HepG2 (cell line): ENCODE measurements around the gene ABRACL. TPM values are rescaled to one million over a fixed set of nuclear protein-coding genes. Genes with fewer than 3 reads are reported as not detected.

Experiments
- ATAC-seq: fragments of 200-7000 bp; cut with Tn5 transposase; 3 replicates; pipeline ENCODE4 v1.9.1; 2020; ENCODE audit warnings: mild to moderate bottlenecking, moderate library complexity
- BruUV-seq: library from RNA; stranded (reverse); fragments of 400-500 nt; replicated peaks from 2 replicates; lab custom pipeline; 2021; lab: Mats Ljungman, UMichigan
- CTCF ChIA-PET: fragments of 300-600 bp; formaldehyde crosslinking; extraction: SDS; loops from one replicate; lab custom pipeline; 2021; ENCODE audit warnings: low total read pairs, inconsistent platforms, low intra/inter-chr PET ratio; lab: Yijun Ruan, JAX
- POLR2A ChIA-PET: fragments of 350-600 bp; sonication (Branson Sonifier 250); formaldehyde crosslinking; loops from one replicate; lab custom pipeline; 2020; ENCODE audit warnings: antibody characterized with exemption, inconsistent platforms; lab: Yijun Ruan, JAX
- DNase-seq: peaks from one replicate; pipeline ENCODE4 v3.0.0-alpha.2; 2015; ENCODE audit warnings: low spot score
- FAIRE-seq: peaks from 3 replicates; lab custom pipeline; 2011; peaks lifted over from hg19 to GRCh38; lab: Jason Lieb, UNC
- H2AFZ ChIP-seq: one replicate; pipeline ENCODE4 v1.6.1; 2011; ENCODE audit warnings: low read length, inconsistent platforms
- H3K27ac ChIP-seq: fragments of 300-600 bp; 3 replicates; pipeline ENCODE4 v1.8.0; 2011; ENCODE audit warnings: mixed run types, mild to moderate bottlenecking, mixed read lengths, low read length, inconsistent platforms; ENCODE audit not compliant: insufficient read depth; ENCODE audit errors: extremely low read length
- H3K27me3 ChIP-seq, 2 experiments: fragments of 200-600 bp in 1 of 2; 2 replicates in 1 of 2; 3 replicates in 1 of 2; pipeline versions ENCODE4 v1.6.0 to v1.8.0; 2011; ENCODE audit warnings: low read length in 2 of 2, mild to moderate bottlenecking in 2 of 2, moderate library complexity in 2 of 2, inconsistent platforms in 1 of 2; ENCODE audit not compliant: insufficient read depth in 2 of 2, control insufficient read depth in 1 of 2
- H3K36me3 ChIP-seq, 2 experiments: fragments of 200-600 bp in 1 of 2; replicated peaks in 1 of 2; 2 replicates in 1 of 2; 3 replicates in 1 of 2; pipeline versions ENCODE4 v1.5.1 to v1.8.0; 2011; ENCODE audit warnings: low read length in 2 of 2, inconsistent platforms in 1 of 2; ENCODE audit not compliant: insufficient read depth in 2 of 2, control insufficient read depth in 1 of 2
- H3K4me1 ChIP-seq: 2 replicates; pipeline ENCODE4 v1.5.1; 2012; ENCODE audit warnings: low read length, inconsistent platforms; ENCODE audit not compliant: insufficient read depth
- H3K4me2 ChIP-seq: 2 replicates; pipeline ENCODE4 v1.6.0; 2011; ENCODE audit warnings: low read depth, low read length, inconsistent platforms
- H3K4me3 ChIP-seq, 3 experiments: fragments of 200-600 bp in 1 of 3; sonication (generic), shearing (Covaris generic) in 1 of 3; replicated peaks in 1 of 3; 2 replicates each; pipeline ENCODE4 v1.5.1; 2011 to 2016; ENCODE audit warnings: low read length in 3 of 3, inconsistent platforms in 2 of 3, low read depth in 2 of 3, mild to moderate bottlenecking in 2 of 3, control low read depth in 1 of 3, mixed read lengths in 1 of 3; ENCODE audit not compliant: insufficient read depth in 1 of 3
- H3K79me2 ChIP-seq: one replicate; pipeline ENCODE4 v1.6.1; 2011; ENCODE audit warnings: low read length, inconsistent platforms; ENCODE audit not compliant: insufficient read depth
- H3K9ac ChIP-seq: 2 replicates; pipeline ENCODE4 v1.6.0; 2011; ENCODE audit warnings: mild to moderate bottlenecking, low read depth, low read length, inconsistent platforms; ENCODE audit not compliant: insufficient read depth
- H3K9me3 ChIP-seq: 2 replicates; pipeline ENCODE4 v1.5.1; 2012; ENCODE audit warnings: mild to moderate bottlenecking, low read length
- H4K20me1 ChIP-seq: 2 replicates; pipeline ENCODE4 v1.6.0; 2011; ENCODE audit warnings: inconsistent platforms, mild to moderate bottlenecking, low read length, moderate library complexity; ENCODE audit not compliant: insufficient read depth
- BCLAF1 ChIP-seq: fragments of 450-650 bp; IDR thresholded peaks from 2 replicates; pipeline ENCODE4 v1.6.1; 2017; ENCODE audit warnings: mild to moderate bottlenecking
- EP300 ChIP-seq, 3 experiments: sonication (generic) in 1 of 3; formaldehyde crosslinking in 1 of 3; IDR thresholded peaks; 2 replicates each; pipeline versions ENCODE4 v1.5.1 to v1.6.1; 2011 to 2020; ENCODE audit warnings: low read depth in 2 of 3, low read length in 2 of 3, borderline replicate concordance in 1 of 3, improper control_type of control experiment in 1 of 3, mild to moderate bottlenecking in 1 of 3, missing genetic modification reagents in 1 of 3, moderate library complexity in 1 of 3
- HBP1 ChIP-seq: IDR thresholded peaks from 2 replicates; pipeline ENCODE4 v1.6.1; 2016; ENCODE audit warnings: low read depth, control low read depth
- KAT7 ChIP-seq: IDR thresholded peaks from 2 replicates; pipeline ENCODE4 v1.6.1; 2018; ENCODE audit warnings: borderline replicate concordance, missing compliant biosample characterization
- NPAS2 ChIP-seq: sonication (generic); formaldehyde crosslinking; IDR thresholded peaks from 2 replicates; pipeline ENCODE4 v1.8.0; 2022; ENCODE audit warnings: mild to moderate bottlenecking, missing genetic modification reagents, borderline replicate concordance
- PREB ChIP-seq: sonication (generic); formaldehyde crosslinking; IDR thresholded peaks from 2 replicates; pipeline ENCODE4 v1.4.0; 2020; ENCODE audit warnings: missing genetic modification reagents
- RXRB ChIP-seq: IDR thresholded peaks from 2 replicates; pipeline ENCODE4 v1.6.1; 2016; ENCODE audit warnings: borderline replicate concordance, missing genetic modification reagents, missing compliant biosample characterization
- SRSF9 ChIP-seq: fragments of 200-400 bp; formaldehyde crosslinking; IDR thresholded peaks from 2 replicates; pipeline ENCODE4 v1.6.1; 2018; ENCODE audit warnings: borderline replicate concordance, mild to moderate bottlenecking, low read depth, low read length; ENCODE audit not compliant: insufficient read depth, poor library complexity, severe bottlenecking
- ZBTB25 ChIP-seq: IDR thresholded peaks from 2 replicates; pipeline ENCODE4 v1.6.1; 2018; ENCODE audit warnings: missing genetic modification reagents
- ZNF143 ChIP-seq: sonication (generic); formaldehyde crosslinking; IDR thresholded peaks from 2 replicates; pipeline ENCODE4 v1.4.0; 2020; ENCODE audit warnings: missing genetic modification reagents
- ZNF496 ChIP-seq: sonication (generic); formaldehyde crosslinking; IDR thresholded peaks from 2 replicates; pipeline ENCODE4 v1.8.1; 2023; ENCODE audit warnings: mild to moderate bottlenecking, moderate library complexity, missing genetic modification reagents; ENCODE audit not compliant: insufficient replicate concordance
- ZNF747 ChIP-seq: sonication (generic); formaldehyde crosslinking; IDR thresholded peaks from 2 replicates; pipeline ENCODE4 v1.8.1; 2023; ENCODE audit warnings: missing genetic modification reagents, mild to moderate bottlenecking, borderline replicate concordance
- WGBS: methylation state at CpG from one replicate; pipeline ENCODE4 v1.1.6; 2017; ENCODE audit warnings: low lambda C conversion rate; 5-methylcytosine and 5-hydroxymethylcytosine counted together
- in situ Hi-C: cut with HindIII; loops from 2 replicates; pipeline ENCODE4 v1.10.0; 2017; ENCODE audit warnings: low pct_unique_long_range_greater_than_20kb; ENCODE audit not compliant: extremely low pct_ligation_motif_present
- intact Hi-C: fragments of 100-400 bp; cut with micrococcal nuclease; formaldehyde crosslinking; loops from one replicate; pipeline ENCODE4 v1.10.0; 2022; ENCODE audit not compliant: unreplicated experiment
- polyA plus RNA-seq, 8 experiments: library from polyadenylated mRNA; depleted of rRNA in 3 of 8; stranded (reverse) in 7 of 8; unstranded in 1 of 8; fragments of >200 nt; fragmentation: Illumina TruSeq in 4 of 8; extraction: Trizol in 4 of 8; gene quantifications; 2 replicates each; pipeline versions ENCODE4 v1.2.1 to v1.2.3, GENCODE V29; 2011 to 2016; ENCODE audit warnings: low read depth in 4 of 8, missing spikeins in 1 of 8, mixed read lengths in 1 of 8; ENCODE audit not compliant: insufficient read depth in 1 of 8
- total RNA-seq, 5 experiments: library from RNA; depleted of rRNA; stranded (reverse); fragments of >200 nt; fragmentation: Illumina TruSeq; extraction: Trizol; gene quantifications; 2 replicates each; pipeline ENCODE4 v1.2.3, GENCODE V29; 2016; ENCODE audit warnings: low read depth in 1 of 5

Gene ABRACL
- total and polyA plus RNA-seq, 2 of the 13 experiments (the other 11 are each of a cell fraction or from before 2014, with no cell fraction given): 1.4 to 5.4 TPM

GRCh38 chr6:138986578-138986977, 42.0 kb upstream of the ABRACL start:
- intact Hi-C loops: loop anchor here (5.0 kb wide), 2 partner anchors 39 to 121 kb away; no protein-coding TSS in a partner anchor
- Histone ChIP-seq H3K27ac (peak overlapping the region; percentile 82), H3K4me1 (peaks cover 62% of the 10 kb centered on the region), H3K27me3 (peaks cover 0 to 8% of the 10 kb centered on the region in 2 experiments; a peak in 2 of 5 replicates), H2AFZ (no peak overlapping the region), H3K4me3 (peak overlapping the region; percentile 78 to 98 (median 94); a peak in 5 of 6 replicates), H3K9ac (peak overlapping the region; percentile 93), H3K9me3 (no peaks in the 10 kb centered on the region), H4K20me1 (peaks cover 16% of the 10 kb centered on the region), H3K4me2 (peak overlapping the region; percentile 100), H3K36me3 (no peaks in the 10 kb centered on the region), H3K79me2 (peaks cover 56% of the 10 kb centered on the region)
- ATAC-seq (peak; percentile 7; the same call in 2 of the 3 replicates), DNase-seq (peak; percentile 27), FAIRE-seq (no peak)
- 2% methylated on average over 3 of the region's 3 CpGs for WGBS
- in situ Hi-C loops: loop anchor here (5.0 kb wide), 1 partner anchor 169 kb away; no protein-coding TSS in a partner anchor
- BruUV-seq: no TSS peak
- CTCF ChIA-PET: no interaction called here
- POLR2A ChIA-PET: no interaction called here
- TF ChIP-seq ZBTB25 (CRISPR knock-in tag) (no peak), SRSF9 (no peak), PREB (CRISPR knock-in tag) (no peak), BCLAF1 (no peak), NPAS2 (no peak), RXRB (CRISPR knock-in tag) (0 out of 2 replicates have a peak, but pooled peaks have one; percentile 43), ZNF496 (no peak), EP300 (IDR thresholded peaks at IDR 0.05; ENCODE audit: low read depth in 2 of 2, low read length in 2 of 2) (no peak), EP300 (CRISPR knock-in tag; IDR thresholded peaks at IDR 0.05; ENCODE audit: borderline replicate concordance) (no peak), ZNF747 (CRISPR knock-in tag) (peak; percentile 19; the same call in 1 of the 2 replicates), KAT7 (no peak), ZNF143 (CRISPR knock-in tag) (no peak), HBP1 (CRISPR knock-in tag) (no peak)
